GM12878 (cell line): ENCODE data around the gene IRAK3. TPM values are rescaled to one million over a fixed set of nuclear protein-coding genes. Genes with fewer than 3 reads are reported as not detected.
"Not testable (repeated sequence)": the region's sequence is repeated elsewhere in the genome, so short reads cannot be mapped to it uniquely, and the experiment has no call there.

Experiments
- ATAC-seq: fragments of 200-7000 bp; cut with Tn5 transposase; 3 replicates; pipeline ENCODE4 v1.9.1; 2020; ENCODE audit warnings: mild to moderate bottlenecking, moderate library complexity
- BruUV-seq: library from RNA; stranded (reverse); fragments of 400-500 nt; replicated peaks from 2 replicates; lab custom pipeline; 2021; lab: Mats Ljungman, UMichigan
- CTCF ChIA-PET: fragments of 300-600 bp; sonication (Branson Sonifier 250); formaldehyde crosslinking; extraction: SDS; loops from one replicate; lab custom pipeline; 2021; ENCODE audit warnings: inconsistent platforms; lab: Yijun Ruan, JAX
- POLR2A ChIA-PET: fragments of 350-600 bp; formaldehyde crosslinking; extraction: SDS; loops from one replicate; lab custom pipeline; 2021; ENCODE audit warnings: inconsistent platforms; lab: Charles Lee
- RAD21 ChIA-PET: fragments of 300-600 bp; sonication (Branson Sonifier 250); formaldehyde crosslinking; loops from one replicate; lab custom pipeline; 2023; ENCODE audit warnings: antibody characterized with exemption; ENCODE audit not compliant: unreplicated experiment; lab: Charles Lee
- SMC1A ChIA-PET: fragments of 300-600 bp; sonication (Branson Sonifier 250); formaldehyde crosslinking; loops from one replicate; lab custom pipeline; 2023; ENCODE audit not compliant: unreplicated experiment, uncharacterized antibody; lab: Charles Lee
- DNase-seq: peaks from one replicate; pipeline ENCODE4 v3.0.0-alpha.2; 2011; ENCODE audit warnings: low read depth, low spot score
- FAIRE-seq: peaks from 3 replicates; lab custom pipeline; 2011; peaks lifted over from hg19 to GRCh38; lab: Jason Lieb, UNC
- H2AFZ ChIP-seq: 2 replicates; pipeline ENCODE4 v1.6.0; 2011; ENCODE audit warnings: low read depth, low read length, control low read depth; ENCODE audit not compliant: control insufficient read depth
- H3K27ac ChIP-seq: 2 replicates; pipeline ENCODE4 v1.5.1; 2011; ENCODE audit warnings: control low read depth; ENCODE audit not compliant: control insufficient read depth, insufficient read depth
- H3K27me3 ChIP-seq, 2 experiments: replicated peaks in 1 of 2; 2 replicates each; pipeline versions ENCODE4 v1.6.0 to v1.6.1; 2011; ENCODE audit warnings: low read length in 1 of 2; ENCODE audit not compliant: control insufficient read depth in 2 of 2, insufficient read depth in 2 of 2
- H3K36me3 ChIP-seq, 2 experiments: 2 replicates each; pipeline ENCODE4 v1.5.1; 2011; ENCODE audit warnings: low read length in 1 of 2; ENCODE audit not compliant: control insufficient read depth in 2 of 2, insufficient read depth in 2 of 2
- H3K4me1 ChIP-seq: 2 replicates; pipeline ENCODE4 v1.6.1; 2011; ENCODE audit warnings: mild to moderate bottlenecking, low read length, moderate library complexity, mixed read lengths; ENCODE audit not compliant: control insufficient read depth, insufficient read depth
- H3K4me2 ChIP-seq: 2 replicates; pipeline ENCODE4 v1.6.0; 2011; ENCODE audit warnings: control low read depth; ENCODE audit not compliant: control insufficient read depth, insufficient read depth
- H3K4me3 ChIP-seq: fragments of 200-600 bp; sonication (generic); 2 replicates; pipeline ENCODE4 v1.5.1; 2016
- H3K79me2 ChIP-seq: 2 replicates; pipeline ENCODE4 v1.6.0; 2011; ENCODE audit warnings: low read length; ENCODE audit not compliant: control insufficient read depth, insufficient read depth
- H3K9ac ChIP-seq: 2 replicates; pipeline ENCODE4 v1.8.0; 2011; ENCODE audit warnings: low read length, control low read depth, mixed read lengths; ENCODE audit not compliant: control insufficient read depth, insufficient read depth
- H3K9me3 ChIP-seq: replicated peaks from 3 replicates; pipeline ENCODE4 v1.5.1; 2011; ENCODE audit warnings: mild to moderate bottlenecking, low read length; ENCODE audit not compliant: control insufficient read depth, insufficient read depth
- H4K20me1 ChIP-seq: 2 replicates; pipeline ENCODE4 v1.6.0; 2011; ENCODE audit not compliant: control insufficient read depth, insufficient read depth
- BHLHE40 ChIP-seq, 2 experiments: fragments of 450-650 bp in 1 of 2; IDR thresholded peaks; 2 replicates each; pipeline ENCODE4 v1.6.1; 2011 to 2017; ENCODE audit warnings: low read depth in 2 of 2, borderline replicate concordance in 1 of 2, improper control_type of control experiment in 1 of 2, low read length in 1 of 2, mild to moderate bottlenecking in 1 of 2
- CEBPB ChIP-seq, 2 experiments: fragments of 150-350 bp in 1 of 2; IDR thresholded peaks; 2 replicates each; pipeline ENCODE4 v1.6.1; 2012 to 2014; ENCODE audit warnings: low read depth in 2 of 2, low read length in 2 of 2, borderline replicate concordance in 1 of 2, inconsistent platforms in 1 of 2
- CREB1 ChIP-seq: IDR thresholded peaks from 2 replicates; pipeline ENCODE4 v1.6.1; 2012; ENCODE audit warnings: low read depth, mild to moderate bottlenecking, inconsistent platforms
- CREM ChIP-seq: IDR thresholded peaks from 2 replicates; pipeline ENCODE4 v1.6.1; 2014; ENCODE audit warnings: antibody characterized with exemption, low read depth
- HDGF ChIP-seq: fragments of 450-650 bp; IDR thresholded peaks from 2 replicates; pipeline ENCODE4 v1.6.1; 2016; ENCODE audit warnings: antibody characterized with exemption
- RAD21 ChIP-seq: IDR thresholded peaks from 2 replicates; pipeline ENCODE4 v1.6.1; 2011; ENCODE audit warnings: mild to moderate bottlenecking, low read depth, low read length, moderate library complexity; ENCODE audit not compliant: insufficient read depth
- RFX5 ChIP-seq: IDR thresholded peaks from 2 replicates; pipeline ENCODE4 v1.6.1; 2011; ENCODE audit warnings: low read depth, low read length, improper control_type of control experiment
- RUNX3 ChIP-seq: IDR thresholded peaks from 2 replicates; pipeline ENCODE4 v1.6.1; 2012; ENCODE audit warnings: low read length, inconsistent platforms
- WGBS: methylation state at CpG from one replicate; pipeline ENCODE4 v1.1.6; 2016; ENCODE audit warnings: low lambda C conversion rate; ENCODE audit not compliant: insufficient replicate concordance, insufficient coverage; ENCODE audit errors: missing lambda C conversion rate; 5-methylcytosine and 5-hydroxymethylcytosine counted together
- in situ Hi-C: fragments of 300-500 bp; cut with MboI; formaldehyde crosslinking; loops from 9 replicates; pipeline ENCODE4 v1.14.3; 2018; ENCODE audit warnings: mixed read lengths
- intact Hi-C: fragments of 100-400 bp; cut with micrococcal nuclease; formaldehyde crosslinking; loops from one replicate; pipeline ENCODE4 v1.14.2; 2022; ENCODE audit not compliant: unreplicated experiment
- polyA plus RNA-seq, 11 experiments: library from polyadenylated mRNA; depleted of rRNA in 4 of 11; unstranded in 6 of 11; stranded (reverse) in 5 of 11; fragments of >200 nt; fragmentation: Nextera tagmentation in 4 of 11; fragmentation: Illumina TruSeq in 1 of 11; extraction: Ambion mirVana in 4 of 11; extraction: Trizol in 1 of 11; gene quantifications; 1 replicate in 1 of 11; 2 replicates in 10 of 11; pipeline versions ENCODE4 v1.2.1 to v1.2.3, GENCODE V29; 2011 to 2016; ENCODE audit warnings: inconsistent platforms in 2 of 11, missing spikeins in 2 of 11, low read depth in 1 of 11
- total RNA-seq, 4 experiments: library from RNA; depleted of rRNA in 3 of 4; stranded (reverse); fragments of >200 nt in 3 of 4; fragmentation: Illumina TruSeq in 1 of 4; extraction: Trizol in 1 of 4; gene quantifications; 2 replicates each; pipeline versions ENCODE4 v1.2.1 to v1.2.3, GENCODE V29; 2013 to 2021
- TF ChIP-seq, protein P1 (sequence below): fragments of 450-650 bp; IDR thresholded peaks from 2 replicates; pipeline ENCODE4 v1.6.1; 2016; ENCODE audit warnings: mild to moderate bottlenecking
- TF ChIP-seq, protein P2 (sequence below), 3 experiments: IDR thresholded peaks in 2 of 3; conservative IDR thresholded peaks in 1 of 3; 2 replicates each; pipeline ENCODE4 v1.5.1; 2011; ENCODE audit warnings: low read depth in 3 of 3, low read length in 3 of 3, mild to moderate bottlenecking in 3 of 3, control low read depth in 2 of 3, moderate library complexity in 2 of 3, inconsistent platforms in 1 of 3, mixed read lengths in 1 of 3; ENCODE audit not compliant: control insufficient read depth in 2 of 3, insufficient read depth in 1 of 3; ENCODE audit errors: extremely low read depth in 1 of 3

IRAK3 gene
- total and polyA plus RNA-seq, 10 of the 15 experiments (the other 5 are each of a cell fraction or from before 2014, with no cell fraction given), result 1.4 to 14.1 (median 5.4) TPM

DNA sequence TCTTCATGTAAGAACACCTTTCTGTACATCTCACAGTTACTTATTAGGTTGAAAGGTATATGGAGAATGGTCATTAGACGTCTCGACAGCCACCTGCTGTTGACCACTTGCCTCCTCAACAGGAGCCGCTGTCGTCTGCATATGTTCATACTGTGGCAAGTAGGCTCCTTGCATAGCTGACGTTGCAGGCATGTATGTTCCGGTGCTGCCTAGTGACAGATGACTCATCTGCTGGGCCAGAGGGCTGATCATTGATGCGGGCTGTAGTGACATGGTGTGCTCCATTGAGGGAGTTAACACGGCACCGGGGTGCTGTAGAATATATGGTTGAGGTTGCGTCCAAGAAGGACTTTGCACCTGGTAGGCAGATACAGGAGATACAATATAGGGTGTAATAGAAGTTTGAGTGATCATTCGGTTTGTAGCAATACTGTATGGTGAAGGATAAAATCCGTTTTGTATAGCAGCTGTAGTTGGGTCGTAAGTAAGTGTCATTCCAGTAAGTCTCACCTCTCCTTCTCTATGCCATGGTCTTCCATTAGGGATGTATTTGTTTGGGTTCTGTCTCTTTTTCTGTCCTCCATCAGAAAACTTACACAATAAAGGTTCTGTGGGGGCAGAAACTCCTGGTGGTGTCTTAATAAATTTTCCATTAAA is 45.2 kb downstream of the IRAK3 start:
- H3K4me3 ChIP-seq, in situ Hi-C loops, H3K4me1 ChIP-seq, H3K27me3 ChIP-seq, H2AFZ ChIP-seq, H3K27ac ChIP-seq, H3K79me2 ChIP-seq, H3K9me3 ChIP-seq, H3K4me2 ChIP-seq, H3K9ac ChIP-seq, H4K20me1 ChIP-seq, H3K36me3 ChIP-seq, BruUV-seq: not testable (repeated sequence)
- ChIA-PET CTCF (interaction anchor here (0.6 to 3.0 kb wide), 13 partner anchors 9 to 173 kb away, joined by 3 to 17 read pairs (median 3); partner anchors contain the start of gene TMBIM4), POLR2A (interaction anchor here (1.3 to 2.3 kb wide), 3 partner anchors 17 to 68 kb away, joined by 3 to 12 read pairs (median 4); partner anchors contain the start of gene HELB), SMC1A (interaction anchor here (0.6 to 3.3 kb wide), 7 partner anchors 13 to 65 kb away, joined by 3 to 13 read pairs (median 4); partner anchors contain the start of gene TMBIM4), RAD21 (interaction anchor here (0.9 to 4.1 kb wide), 10 partner anchors 16 to 458 kb away, joined by 3 to 17 read pairs (median 4); partner anchors contain the start of genes HELB, LLPH and TMBIM4)
- intact Hi-C loops, result loop anchor here (1.0 to 5.0 kb wide), 4 partner anchors 37 to 87 kb away; partner anchors contain the start of gene HELB
- peak; percentile 92 for ATAC-seq
- under 1% methylated on average over 13 of the region's 13 CpGs for WGBS
- peak; percentile 99 for FAIRE-seq
- TF ChIP-seq BHLHE40 (IDR thresholded peaks at IDR 0.05; ENCODE audit: borderline replicate concordance in 1 of 2, low read depth in 2 of 2, low read length in 1 of 2), result 0 out of 4 replicates have a peak, but pooled peaks of 1 of the 2 experiments have one; percentile 13
- TF ChIP-seq CREM, result peak; percentile 97
- peak; percentile 94 for TF ChIP-seq CREB1
- TF ChIP-seq RUNX3, result peak; percentile 24; the same call in 1 of the 2 replicates
- TF ChIP-seq HDGF, result 0 out of 2 replicates have a peak, but pooled peaks have one; percentile 14
- peak; percentile 97 for TF ChIP-seq RFX5
- peak; percentile 53 for TF ChIP-seq RAD21
- TF ChIP-seq CEBPB (IDR thresholded peaks at IDR 0.05; ENCODE audit: borderline replicate concordance in 1 of 2, low read depth in 2 of 2, low read length in 2 of 2), result peak in 1 of 2 experiments; percentile 49; a peak in 1 of 4 replicates
- TF ChIP-seq, protein P1, sequence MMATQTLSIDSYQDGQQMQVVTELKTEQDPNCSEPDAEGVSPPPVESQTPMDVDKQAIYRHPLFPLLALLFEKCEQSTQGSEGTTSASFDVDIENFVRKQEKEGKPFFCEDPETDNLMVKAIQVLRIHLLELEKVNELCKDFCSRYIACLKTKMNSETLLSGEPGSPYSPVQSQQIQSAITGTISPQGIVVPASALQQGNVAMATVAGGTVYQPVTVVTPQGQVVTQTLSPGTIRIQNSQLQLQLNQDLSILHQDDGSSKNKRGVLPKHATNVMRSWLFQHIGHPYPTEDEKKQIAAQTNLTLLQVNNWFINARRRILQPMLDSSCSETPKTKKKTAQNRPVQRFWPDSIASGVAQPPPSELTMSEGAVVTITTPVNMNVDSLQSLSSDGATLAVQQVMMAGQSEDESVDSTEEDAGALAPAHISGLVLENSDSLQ, result peak; percentile 32; the same call in 1 of the 2 replicates
- TF ChIP-seq, protein P2, sequence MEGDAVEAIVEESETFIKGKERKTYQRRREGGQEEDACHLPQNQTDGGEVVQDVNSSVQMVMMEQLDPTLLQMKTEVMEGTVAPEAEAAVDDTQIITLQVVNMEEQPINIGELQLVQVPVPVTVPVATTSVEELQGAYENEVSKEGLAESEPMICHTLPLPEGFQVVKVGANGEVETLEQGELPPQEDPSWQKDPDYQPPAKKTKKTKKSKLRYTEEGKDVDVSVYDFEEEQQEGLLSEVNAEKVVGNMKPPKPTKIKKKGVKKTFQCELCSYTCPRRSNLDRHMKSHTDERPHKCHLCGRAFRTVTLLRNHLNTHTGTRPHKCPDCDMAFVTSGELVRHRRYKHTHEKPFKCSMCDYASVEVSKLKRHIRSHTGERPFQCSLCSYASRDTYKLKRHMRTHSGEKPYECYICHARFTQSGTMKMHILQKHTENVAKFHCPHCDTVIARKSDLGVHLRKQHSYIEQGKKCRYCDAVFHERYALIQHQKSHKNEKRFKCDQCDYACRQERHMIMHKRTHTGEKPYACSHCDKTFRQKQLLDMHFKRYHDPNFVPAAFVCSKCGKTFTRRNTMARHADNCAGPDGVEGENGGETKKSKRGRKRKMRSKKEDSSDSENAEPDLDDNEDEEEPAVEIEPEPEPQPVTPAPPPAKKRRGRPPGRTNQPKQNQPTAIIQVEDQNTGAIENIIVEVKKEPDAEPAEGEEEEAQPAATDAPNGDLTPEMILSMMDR (IDR thresholded peaks at IDR 0.05 in 2 of 3, conservative IDR thresholded peaks at IDR 0.05 in 1 of 3; ENCODE audit: control insufficient read depth in 2 of 3, extremely low read depth in 1 of 3, insufficient read depth in 1 of 3, low read depth in 3 of 3, low read length in 3 of 3), result peak; percentile 5 to 38 (median 32); a peak in 3 of 6 replicates
- peak; percentile 32 for DNase-seq
